ENCODE data around the gene PFN1. TPM values are rescaled to one million over a fixed set of nuclear protein-coding genes. Genes with fewer than 3 reads are reported as not detected.

PFN1 gene
- total and polyA plus RNA-seq, 8 donors, result 63.6 to 195 (median 138) TPM

DNA sequence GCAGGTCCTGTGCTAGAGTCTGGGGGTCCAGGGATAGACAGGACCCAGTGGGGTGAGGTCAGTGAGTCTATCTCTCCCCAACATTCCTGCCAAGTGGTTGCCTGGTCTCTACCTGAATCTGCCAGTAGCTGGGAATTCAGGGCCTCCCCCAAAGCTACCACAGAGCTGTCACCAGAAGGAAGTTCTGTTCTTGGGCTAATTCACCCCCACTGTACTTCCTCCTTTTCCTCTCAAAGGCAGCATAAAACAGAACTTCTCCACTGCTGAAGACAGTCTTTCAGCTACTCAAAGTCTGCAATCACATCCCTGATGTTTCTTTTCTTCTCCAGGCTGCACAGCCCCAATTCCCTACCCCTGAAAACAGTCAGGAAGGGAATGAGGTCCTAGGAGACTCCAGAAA lies 30.4 kb upstream of the PFN1 start:
- TF ChIP-seq, protein P1, sequence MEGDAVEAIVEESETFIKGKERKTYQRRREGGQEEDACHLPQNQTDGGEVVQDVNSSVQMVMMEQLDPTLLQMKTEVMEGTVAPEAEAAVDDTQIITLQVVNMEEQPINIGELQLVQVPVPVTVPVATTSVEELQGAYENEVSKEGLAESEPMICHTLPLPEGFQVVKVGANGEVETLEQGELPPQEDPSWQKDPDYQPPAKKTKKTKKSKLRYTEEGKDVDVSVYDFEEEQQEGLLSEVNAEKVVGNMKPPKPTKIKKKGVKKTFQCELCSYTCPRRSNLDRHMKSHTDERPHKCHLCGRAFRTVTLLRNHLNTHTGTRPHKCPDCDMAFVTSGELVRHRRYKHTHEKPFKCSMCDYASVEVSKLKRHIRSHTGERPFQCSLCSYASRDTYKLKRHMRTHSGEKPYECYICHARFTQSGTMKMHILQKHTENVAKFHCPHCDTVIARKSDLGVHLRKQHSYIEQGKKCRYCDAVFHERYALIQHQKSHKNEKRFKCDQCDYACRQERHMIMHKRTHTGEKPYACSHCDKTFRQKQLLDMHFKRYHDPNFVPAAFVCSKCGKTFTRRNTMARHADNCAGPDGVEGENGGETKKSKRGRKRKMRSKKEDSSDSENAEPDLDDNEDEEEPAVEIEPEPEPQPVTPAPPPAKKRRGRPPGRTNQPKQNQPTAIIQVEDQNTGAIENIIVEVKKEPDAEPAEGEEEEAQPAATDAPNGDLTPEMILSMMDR (IDR thresholded peaks at IDR 0.05), result no peak
- ATAC-seq (peak in 1 of 4 donors; percentile 28), FAIRE-seq (no peak), DNase-seq (no peak)
- Histone ChIP-seq H3K4me1 (peaks cover 0 to 4% (median 3%) of the 10 kb centered on the region in 3 donors), H3K36me3 (peaks cover 0 to 15% (median 6%) of the 10 kb centered on the region in 3 donors), H3K4me3 (no peak overlapping the region), H3K27me3 (no peaks in the 10 kb centered on the region), H3K9me3 (no peaks in the 10 kb centered on the region), H3K27ac (no peak overlapping the region)
- intact Hi-C loops (cut with DNase I), result no loop called here

DNA sequence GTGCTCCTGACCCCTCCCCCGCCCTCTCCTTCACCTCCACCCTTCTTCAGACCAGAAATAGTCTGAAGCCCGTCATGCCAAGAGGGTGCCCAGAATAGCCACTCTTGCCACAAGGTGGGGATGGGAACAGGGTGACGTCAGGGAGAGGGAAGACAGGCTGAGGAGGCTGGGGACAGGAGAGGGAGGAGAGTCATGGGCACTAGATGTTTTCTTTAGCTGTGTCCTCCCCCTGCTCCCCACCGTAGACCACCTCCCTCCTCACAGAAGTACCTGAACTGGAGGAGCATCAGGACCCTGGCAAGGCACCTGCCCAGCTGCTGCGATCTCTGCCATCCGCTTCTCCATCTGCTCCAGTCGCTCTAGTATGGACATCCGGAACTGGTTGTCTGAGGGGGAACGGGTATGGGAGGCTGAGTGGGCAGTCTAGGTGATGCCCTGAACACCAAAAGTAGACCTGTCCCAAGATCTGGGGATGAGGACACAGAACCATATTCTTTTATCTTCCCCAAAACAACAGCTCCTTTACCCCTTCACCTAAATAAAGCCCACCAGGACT lies 25.9 kb upstream of the PFN1 start:
- TF ChIP-seq, protein P1 (IDR thresholded peaks at IDR 0.05), result no peak
- H3K4me3 ChIP-seq, result no peak overlapping the region
- H3K36me3 ChIP-seq, result peaks cover 0 to 24% (median 0%) of the 10 kb centered on the region in 3 donors
- ATAC-seq, result no peak
- intact Hi-C loops (cut with DNase I), result no loop called here
- no peaks in the 10 kb centered on the region for H3K27me3 ChIP-seq
- H3K27ac ChIP-seq, result no peak overlapping the region
- no peaks in the 10 kb centered on the region for H3K9me3 ChIP-seq
- 85 to 90% methylated on average over 9 of the region's 9 CpGs for WGBS, 2 donors
- FAIRE-seq, result no peak
- no peak for DNase-seq
- peaks cover 0 to 4% (median 3%) of the 10 kb centered on the region in 3 donors for H3K4me1 ChIP-seq

DNA sequence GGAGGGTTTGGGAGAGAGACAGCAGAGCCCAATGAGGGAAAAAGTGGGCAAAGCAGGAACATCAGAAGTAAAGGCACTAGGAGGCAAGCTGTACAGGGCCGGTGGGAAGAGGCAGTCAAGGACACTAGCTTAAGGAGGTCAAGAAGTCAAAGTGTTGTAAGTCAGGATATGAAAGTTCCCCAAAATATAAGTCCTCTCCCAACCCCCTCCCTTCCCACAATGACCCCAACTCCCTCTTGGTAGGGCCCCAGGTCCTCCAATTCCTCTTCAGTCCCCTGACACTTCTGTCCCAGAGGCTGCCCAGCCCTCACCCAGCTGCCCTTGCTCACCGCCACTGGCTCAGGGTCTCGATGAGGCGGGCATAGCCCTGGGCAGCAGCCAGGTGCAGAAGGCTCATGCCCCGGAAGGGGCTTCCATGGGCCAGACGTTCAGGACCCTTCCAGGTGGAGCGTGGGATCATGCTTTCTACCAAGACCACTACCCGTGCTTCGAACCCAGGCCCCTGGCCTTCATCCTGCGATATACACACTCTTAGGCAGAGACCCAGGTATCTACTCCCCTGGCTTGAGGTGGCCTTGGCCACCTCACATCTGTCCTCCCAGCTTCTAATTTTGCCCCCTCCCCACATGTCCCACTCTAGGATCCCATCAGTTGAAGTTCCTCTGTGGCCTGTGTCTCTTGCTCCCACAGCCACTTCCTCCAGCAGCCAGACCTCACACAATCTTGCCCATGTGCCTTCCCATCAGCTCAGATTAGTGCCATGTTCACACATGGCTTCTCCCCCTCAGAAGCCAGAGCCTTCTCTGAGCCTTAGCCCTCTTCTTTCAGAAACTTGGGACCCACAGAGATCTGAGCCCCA lies 25.2 kb upstream of the PFN1 start:
- Histone ChIP-seq H3K4me3 (no peak overlapping the region), H3K4me1 (peaks cover 0 to 9% (median 4%) of the 10 kb centered on the region in 3 donors), H3K27ac (no peak overlapping the region), H3K27me3 (no peaks in the 10 kb centered on the region), H3K36me3 (peaks cover 0 to 24% (median 0%) of the 10 kb centered on the region in 3 donors), H3K9me3 (no peaks in the 10 kb centered on the region)
- DNase-seq (no peak), ATAC-seq (no peak), FAIRE-seq (no peak)
- WGBS, 2 donors, result 85 to 88% methylated on average over 10 of the region's 10 CpGs
- TF ChIP-seq, protein P1 (IDR thresholded peaks at IDR 0.05), result no peak
- intact Hi-C loops (cut with DNase I), result no loop called here

DNA sequence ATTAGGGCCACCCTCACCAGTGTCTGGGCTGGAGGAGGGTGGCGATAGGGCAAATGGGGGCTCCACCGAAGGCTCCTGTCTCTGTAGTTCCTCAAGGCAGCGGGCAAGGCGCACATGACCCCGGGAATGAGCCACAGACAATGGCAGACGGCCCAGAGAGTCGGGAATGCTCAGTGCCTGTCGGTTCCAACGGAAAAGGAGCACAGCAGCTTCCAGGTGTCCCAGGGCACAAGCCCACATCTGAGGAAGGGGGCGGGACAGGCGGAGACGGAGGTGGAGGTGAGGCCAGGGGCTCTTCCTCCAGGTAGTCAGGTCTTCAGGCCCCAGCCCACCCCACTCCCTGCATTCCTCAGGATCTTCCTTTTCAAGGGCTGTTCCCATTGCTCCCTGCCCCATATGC lies 24.4 kb upstream of the PFN1 start:
- DNase-seq (no peak), FAIRE-seq (no peak), ATAC-seq (no peak)
- Histone ChIP-seq H3K36me3 (peaks cover 0 to 20% (median 0%) of the 10 kb centered on the region in 3 donors), H3K4me1 (peaks cover 0 to 11% (median 4%) of the 10 kb centered on the region in 3 donors), H3K27me3 (no peaks in the 10 kb centered on the region), H3K9me3 (no peaks in the 10 kb centered on the region), H3K27ac (no peak overlapping the region), H3K4me3 (no peak overlapping the region)
- TF ChIP-seq, protein P1 (IDR thresholded peaks at IDR 0.05), result no peak
- intact Hi-C loops (cut with DNase I), result no loop called here
- 86 to 92% methylated on average over 12 of the region's 12 CpGs for WGBS, 2 donors

DNA sequence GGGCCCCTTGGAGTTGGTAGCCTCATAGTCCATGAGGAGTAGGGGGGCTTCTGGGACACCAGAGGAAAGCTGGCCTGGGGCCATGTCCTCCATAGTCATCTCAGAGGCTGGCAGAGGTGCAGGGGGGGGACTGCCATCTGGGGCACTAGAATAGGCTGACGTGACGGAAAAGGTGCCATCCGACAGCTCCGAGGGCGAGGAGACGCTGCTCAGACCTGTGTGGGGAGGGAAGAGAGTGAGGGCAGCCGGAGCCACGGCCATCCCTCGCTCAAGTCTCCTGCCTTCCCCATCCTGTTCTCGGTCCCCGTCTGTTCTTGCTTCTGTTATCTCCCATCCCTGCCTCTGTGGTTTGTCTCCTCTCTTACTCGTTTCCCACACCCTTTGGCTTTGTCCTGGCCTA lies 24.0 kb upstream of the PFN1 start:
- ATAC-seq, result no peak
- TF ChIP-seq, protein P1 (IDR thresholded peaks at IDR 0.05), result no peak
- intact Hi-C loops (cut with DNase I), result no loop called here
- WGBS, 2 donors, result 91 to 94% methylated on average over 12 of the region's 12 CpGs
- H3K27me3 ChIP-seq, result no peaks in the 10 kb centered on the region
- FAIRE-seq, result no peak
- no peak overlapping the region for H3K27ac ChIP-seq
- peaks cover 0 to 16% (median 0%) of the 10 kb centered on the region in 3 donors for H3K36me3 ChIP-seq
- no peaks in the 10 kb centered on the region for H3K9me3 ChIP-seq
- H3K4me3 ChIP-seq, result no peak overlapping the region
- DNase-seq, result no peak
- peaks cover 0 to 11% (median 4%) of the 10 kb centered on the region in 3 donors for H3K4me1 ChIP-seq

Data from pancreas (tissue), 10 donors.